Panc1 (cell line): ENCODE measurements around the gene SH3TC1.

ENCODE experiments used
- CTCF ChIP-seq: fragments of 450-650 bp; IDR thresholded peaks from 2 replicates; pipeline ENCODE4 v1.5.1; 2017; ENCODE audit warnings: mild to moderate bottlenecking
- POLR2AphosphoS5 ChIP-seq: IDR thresholded peaks from 2 replicates; pipeline ENCODE4 v1.6.1; 2012; ENCODE audit warnings: mild to moderate bottlenecking, low read depth, low read length, moderate library complexity
- REST ChIP-seq, 2 experiments: IDR thresholded peaks; 2 replicates each; pipeline ENCODE4 v1.6.1; 2011 to 2012; ENCODE audit warnings: low read depth in 2 of 2, control low read depth in 1 of 2, low read length in 1 of 2, mild to moderate bottlenecking in 1 of 2, moderate library complexity in 1 of 2; ENCODE audit not compliant: insufficient read depth in 1 of 2
- TCF7L2 ChIP-seq: IDR thresholded peaks from 2 replicates; pipeline ENCODE4 v1.6.1; 2011; ENCODE audit warnings: mild to moderate bottlenecking, low read depth, low read length, inconsistent platforms

DNA sequence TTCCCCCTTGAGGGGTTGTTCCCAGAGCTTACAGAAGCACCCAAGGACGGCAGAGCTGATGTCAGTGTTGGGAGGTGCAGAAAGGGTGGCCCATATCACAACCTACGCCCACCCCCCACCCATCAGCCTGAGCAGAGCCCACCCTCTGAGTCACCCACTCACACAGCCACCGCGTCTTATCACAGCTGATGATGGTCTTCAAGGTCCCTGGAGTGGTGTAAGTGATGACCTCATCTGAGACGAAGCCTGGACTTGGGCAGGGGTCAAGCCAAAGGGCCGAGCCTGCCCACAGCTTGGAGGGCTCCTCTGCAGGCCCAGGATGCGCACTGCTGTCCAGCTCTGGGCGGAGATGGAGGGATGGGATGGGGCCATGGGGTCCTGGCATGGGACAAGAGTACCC lies 67.4 kb downstream of the SH3TC1 start:
- TF ChIP-seq CTCF (no peak), REST (IDR thresholded peaks at IDR 0.05; ENCODE audit: insufficient read depth in 1 of 2, low read depth in 2 of 2, low read length in 1 of 2) (no peak), POLR2AphosphoS5 (no peak), TCF7L2 (no peak)
